Muscle layer of colon (tissue), 2 donors: ENCODE measurements around the gene MYL7.

Experiments
- H3K27ac ChIP-seq: one replicate; pipeline ENCODE4 v1.7.0; 2013; ENCODE audit warnings: low read depth, mild to moderate bottlenecking, low read length, moderate library complexity
- H3K27me3 ChIP-seq, 2 donors: one replicate each; pipeline ENCODE4 v1.7.0; 2013; ENCODE audit warnings: low read length in 2 of 2, mild to moderate bottlenecking in 2 of 2; ENCODE audit not compliant: insufficient read depth in 2 of 2, control insufficient read depth in 1 of 2
- H3K36me3 ChIP-seq: one replicate; pipeline ENCODE4 v1.7.0; 2013; ENCODE audit warnings: mild to moderate bottlenecking, low read length; ENCODE audit not compliant: insufficient read depth
- H3K4me1 ChIP-seq: one replicate; pipeline ENCODE4 v1.7.0; 2013; ENCODE audit warnings: mild to moderate bottlenecking, low read length; ENCODE audit not compliant: insufficient read depth
- H3K4me3 ChIP-seq, 2 donors: one replicate each; pipeline ENCODE4 v1.7.0; 2013; ENCODE audit warnings: low read length in 2 of 2, low read depth in 1 of 2, mild to moderate bottlenecking in 1 of 2, moderate library complexity in 1 of 2
- H3K9ac ChIP-seq: one replicate; pipeline ENCODE4 v1.7.0; 2013; ENCODE audit warnings: low read length
- H3K9me3 ChIP-seq: one replicate; pipeline ENCODE4 v1.7.0; 2013; ENCODE audit warnings: mild to moderate bottlenecking, low read length
- donor health status: abdominal sarcoma.
- donor health status: Adenocarcinoma of cecum.

Gene MYL7

DNA sequence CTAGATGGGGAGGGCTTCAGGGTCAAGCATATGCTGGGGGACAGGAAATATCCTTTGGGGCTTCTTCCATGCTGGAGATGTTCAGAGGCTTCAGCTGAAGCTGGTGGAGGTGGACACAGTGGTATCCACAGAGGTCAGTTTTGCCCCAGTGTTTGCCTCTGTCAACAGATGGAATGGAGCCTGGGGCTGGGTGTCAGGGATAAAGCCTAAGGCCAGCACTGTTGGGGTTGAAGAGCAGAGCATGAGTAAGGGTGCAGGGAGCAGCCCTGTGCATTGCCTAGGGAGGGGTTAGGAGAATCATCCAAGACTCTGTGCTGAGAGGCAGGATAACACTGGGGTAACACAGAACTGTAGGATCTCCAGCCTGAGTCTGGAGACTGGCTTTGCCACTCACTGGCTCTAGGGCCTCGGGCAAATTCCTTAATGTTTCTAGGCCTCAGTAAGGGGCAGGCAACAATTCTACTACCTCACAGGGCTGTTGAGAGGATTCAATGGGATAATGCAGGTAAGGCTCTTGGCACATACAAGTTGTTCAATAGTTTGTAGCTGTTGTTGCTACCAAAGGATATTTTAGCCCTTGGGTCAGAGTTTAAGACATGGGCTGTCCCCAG, 21.8 kb upstream of the MYL7 start:
- no peak overlapping the region for H3K27ac ChIP-seq
- no peaks in the 10 kb centered on the region for H3K4me1 ChIP-seq
- no peaks in the 10 kb centered on the region for H3K36me3 ChIP-seq
- no peaks in the 10 kb centered on the region for H3K27me3 ChIP-seq
- H3K9ac ChIP-seq: no peak overlapping the region
- no peaks in the 10 kb centered on the region for H3K9me3 ChIP-seq
- no peak overlapping the region for H3K4me3 ChIP-seq

DNA sequence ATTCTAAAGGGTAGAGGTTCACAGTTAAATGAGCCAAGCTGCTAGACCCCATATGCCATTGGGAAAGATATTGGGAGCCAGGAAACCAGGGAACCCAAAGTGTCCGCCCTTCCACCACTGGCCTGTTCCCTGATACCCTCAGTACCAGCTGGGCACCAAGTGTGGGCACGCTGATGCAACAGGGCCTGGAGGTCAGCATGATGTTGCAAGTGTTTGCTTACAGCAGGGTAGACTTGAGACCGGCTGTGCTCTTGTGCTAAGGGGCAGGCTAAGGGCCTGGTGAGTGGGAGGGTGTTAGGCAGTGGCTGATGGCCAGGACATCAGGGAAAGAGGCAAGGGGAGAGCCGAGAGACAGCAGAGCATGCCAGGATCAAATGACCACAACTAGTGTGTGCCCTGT, 21.0 kb upstream of the MYL7 start:
- no peak overlapping the region for H3K9ac ChIP-seq

DNA sequence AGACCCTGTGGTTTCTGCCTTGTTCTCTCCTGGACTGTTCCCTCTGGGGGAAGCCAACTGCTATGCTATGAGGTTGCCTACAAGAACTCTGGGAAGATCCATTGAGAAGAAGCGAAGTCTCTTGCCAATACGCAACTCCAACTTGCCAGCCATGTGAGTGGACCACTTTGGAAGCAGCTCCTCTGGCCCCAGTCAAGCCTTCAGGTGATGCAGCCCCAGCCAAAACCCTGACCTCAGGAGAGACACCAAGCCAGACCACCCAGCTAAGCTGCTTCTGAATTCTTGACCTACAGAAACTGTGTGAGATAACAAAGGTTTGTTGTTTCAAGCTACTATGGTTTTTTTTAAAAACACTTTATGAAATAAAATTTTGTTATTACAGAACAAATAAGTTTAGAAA, 20.2 kb upstream of the MYL7 start:
- Histone ChIP-seq H3K27ac (no peak overlapping the region), H3K27me3 (no peaks in the 10 kb centered on the region), H3K4me1 (no peaks in the 10 kb centered on the region), H3K4me3 (no peak overlapping the region), H3K9ac (no peak overlapping the region), H3K9me3 (no peaks in the 10 kb centered on the region), H3K36me3 (no peaks in the 10 kb centered on the region)

More for the DNA sequence above, 21.0 kb upstream of the MYL7 start:
- Histone ChIP-seq H3K4me3 (no peak overlapping the region), H3K36me3 (no peaks in the 10 kb centered on the region), H3K27me3 (no peaks in the 10 kb centered on the region), H3K9me3 (no peaks in the 10 kb centered on the region), H3K27ac (no peak overlapping the region), H3K4me1 (no peaks in the 10 kb centered on the region)

DNA sequence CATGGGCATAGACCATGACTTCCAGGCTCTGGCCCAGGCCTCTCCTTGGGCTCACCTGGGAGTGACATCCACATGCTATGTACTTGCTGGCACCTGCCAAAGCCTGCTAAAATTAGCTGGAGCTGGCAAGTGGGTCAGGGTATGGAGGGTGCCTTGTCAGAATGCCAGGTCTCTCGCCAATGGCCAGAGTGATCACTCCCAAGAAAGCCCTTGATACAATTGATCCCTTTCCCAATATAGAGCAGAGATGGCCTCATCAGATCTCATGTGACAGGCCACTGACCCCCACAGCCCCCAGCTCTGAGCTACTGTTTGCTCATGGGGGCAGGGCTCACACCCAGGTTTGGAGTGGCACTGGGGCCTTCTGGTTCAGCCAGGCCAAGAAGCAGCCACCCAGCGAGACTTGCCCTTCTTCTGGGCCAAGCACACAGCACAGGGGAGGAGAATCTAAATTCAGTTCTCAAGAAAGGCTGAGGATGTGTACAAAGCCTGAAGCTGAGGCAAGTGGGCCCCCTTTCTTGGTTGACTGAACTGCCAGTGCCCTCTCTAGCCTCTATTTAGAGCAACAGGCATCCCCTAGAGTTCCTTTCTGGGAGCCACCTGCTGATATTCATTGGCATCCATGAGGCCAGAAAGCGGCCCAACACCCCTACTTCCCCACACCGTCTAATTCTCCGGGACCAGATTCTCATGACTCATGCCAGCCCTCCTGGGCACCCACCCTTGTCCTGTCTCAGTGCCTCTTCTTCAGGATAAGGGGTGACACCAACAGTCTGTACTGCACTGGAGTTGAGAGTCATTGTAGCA, 18.9 kb upstream of the MYL7 start:
- Histone ChIP-seq H3K27ac (no peak overlapping the region), H3K36me3 (no peaks in the 10 kb centered on the region), H3K9me3 (no peaks in the 10 kb centered on the region), H3K4me1 (no peaks in the 10 kb centered on the region), H3K4me3 (no peak overlapping the region), H3K9ac (no peak overlapping the region), H3K27me3 (no peaks in the 10 kb centered on the region)

DNA sequence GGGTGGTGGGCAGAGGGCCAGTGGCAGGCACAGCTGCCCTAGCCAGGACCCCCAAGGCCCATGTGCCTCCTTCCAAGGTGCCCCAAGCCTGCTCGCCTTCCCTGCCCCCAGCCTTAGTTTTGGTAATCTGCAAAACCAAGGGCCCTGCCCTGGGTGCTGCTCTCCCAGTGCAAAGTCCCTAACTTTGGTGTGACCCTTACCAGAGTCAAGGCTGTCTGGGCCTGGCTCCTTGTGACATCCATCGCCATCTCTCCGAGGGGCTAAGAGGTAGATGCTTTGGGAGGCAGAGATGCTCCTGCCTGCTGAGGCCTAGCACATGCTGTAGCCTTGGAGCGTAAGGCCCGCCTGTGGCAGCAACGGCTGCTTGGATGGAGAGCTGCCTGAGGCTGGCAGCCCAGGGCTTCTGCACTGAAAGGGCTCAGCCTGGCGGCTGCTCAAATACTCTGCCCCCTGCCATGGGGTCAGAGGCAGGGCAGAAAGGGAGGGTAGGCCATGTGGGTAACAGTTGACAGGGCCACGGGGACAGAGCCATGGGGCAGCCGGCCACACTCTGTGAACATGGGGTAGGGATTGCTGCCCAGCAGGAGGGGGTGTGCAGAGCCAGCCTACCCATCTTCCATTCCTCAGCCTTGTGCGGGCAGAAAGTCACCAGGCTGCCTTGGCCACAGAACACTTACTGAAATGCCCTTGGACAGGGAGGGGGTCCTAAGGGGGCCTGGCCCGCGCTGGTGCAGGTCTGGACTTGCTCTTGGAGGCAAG, 17.9 kb upstream of the MYL7 start:
- no peak overlapping the region for H3K4me3 ChIP-seq
- H3K9me3 ChIP-seq: no peaks in the 10 kb centered on the region
- H3K27ac ChIP-seq: no peak overlapping the region
- H3K36me3 ChIP-seq: no peaks in the 10 kb centered on the region
- H3K4me1 ChIP-seq: no peaks in the 10 kb centered on the region
- H3K9ac ChIP-seq: no peak overlapping the region
- H3K27me3 ChIP-seq: no peaks in the 10 kb centered on the region

DNA sequence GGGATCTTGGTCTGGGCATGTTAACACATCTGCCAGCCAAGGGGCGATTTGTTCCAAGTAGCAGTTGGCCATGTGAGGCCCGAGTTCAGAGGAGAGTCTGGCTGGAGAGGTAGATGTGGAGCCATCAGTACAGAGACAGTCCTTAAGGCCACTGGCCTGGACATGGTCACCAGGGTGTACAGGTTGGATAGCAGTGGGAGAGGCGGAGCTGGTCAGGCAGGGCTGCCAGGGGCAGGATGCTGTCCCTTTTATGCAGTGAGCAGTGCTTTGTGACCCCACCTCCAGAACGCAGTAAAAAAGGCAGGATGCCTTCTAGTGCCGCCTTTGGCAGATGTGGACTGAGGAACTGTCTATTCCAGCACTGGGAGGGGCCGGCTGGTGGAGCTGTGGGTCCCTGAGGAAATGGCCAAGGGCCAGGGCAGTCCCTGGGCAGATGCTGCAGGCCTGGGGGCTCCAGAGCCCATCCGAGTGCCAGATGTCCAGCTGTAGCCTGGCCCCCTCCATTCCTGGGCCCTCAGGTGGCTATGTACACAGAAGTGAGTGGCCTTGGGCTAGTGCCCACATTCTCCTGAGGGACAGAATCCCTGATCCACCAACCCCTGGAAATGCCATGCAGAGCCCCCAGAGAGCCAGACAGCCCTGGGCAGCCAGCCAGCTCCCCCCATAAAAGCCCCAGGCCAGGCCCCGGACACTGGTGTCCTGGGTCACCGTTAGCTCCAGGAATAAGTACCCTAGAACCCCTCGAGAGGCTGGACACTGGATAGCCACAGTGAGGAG, 17.2 kb upstream of the MYL7 start:
- Histone ChIP-seq H3K9me3 (no peaks in the 10 kb centered on the region), H3K27me3 (no peaks in the 10 kb centered on the region), H3K9ac (no peak overlapping the region), H3K27ac (no peak overlapping the region), H3K4me3 (no peak overlapping the region), H3K36me3 (no peaks in the 10 kb centered on the region), H3K4me1 (no peaks in the 10 kb centered on the region)

DNA sequence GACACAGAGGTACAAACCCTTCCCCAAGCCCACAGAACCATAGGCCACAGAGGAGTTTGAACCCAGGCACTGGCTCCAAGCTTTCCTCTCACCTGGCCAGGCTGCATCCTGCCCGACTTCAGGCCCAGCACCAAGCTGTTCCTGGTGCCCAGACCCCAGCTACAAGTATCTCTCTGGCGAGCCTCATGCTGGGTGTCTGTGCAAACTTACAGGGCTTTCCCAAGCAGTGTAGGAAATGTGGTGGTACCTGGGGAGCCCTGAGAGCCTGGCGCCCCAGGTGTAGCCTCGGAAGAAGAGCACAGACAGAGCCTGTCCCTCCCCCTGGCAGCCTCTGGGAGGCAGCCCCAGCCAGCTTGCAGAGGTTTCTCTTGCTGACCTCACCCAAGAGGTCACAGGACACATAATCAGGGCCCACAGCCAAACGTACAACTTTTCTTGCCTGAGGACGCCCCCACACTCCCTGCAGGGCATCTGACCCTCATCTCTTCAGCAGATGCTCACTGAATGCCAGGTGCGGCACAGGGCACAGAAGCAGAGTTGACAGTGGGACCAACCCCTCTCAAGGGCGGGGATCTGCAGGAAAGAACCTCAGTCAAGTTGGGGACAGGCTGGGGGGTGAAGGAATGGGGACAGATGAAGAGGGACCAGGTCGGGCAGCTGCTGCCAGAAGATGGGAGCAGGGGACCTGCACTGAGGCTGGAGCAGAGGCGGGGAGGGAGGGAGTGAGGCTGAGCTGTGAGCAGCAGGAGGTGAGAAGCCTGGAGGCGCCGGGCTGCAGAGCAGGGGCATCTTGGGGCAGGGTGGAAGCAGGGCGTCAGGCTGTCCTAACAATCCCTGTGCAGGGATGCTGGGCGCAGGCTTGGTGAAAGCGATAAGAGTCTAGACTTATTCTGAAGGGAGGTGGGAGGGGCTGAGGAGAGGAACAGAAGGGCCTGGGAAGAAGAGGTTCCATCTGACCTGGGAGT, 16.3 kb upstream of the MYL7 start:
- Histone ChIP-seq H3K36me3 (no peaks in the 10 kb centered on the region), H3K4me3 (no peak overlapping the region), H3K27ac (no peak overlapping the region), H3K9me3 (no peaks in the 10 kb centered on the region), H3K9ac (no peak overlapping the region), H3K4me1 (no peaks in the 10 kb centered on the region), H3K27me3 (no peaks in the 10 kb centered on the region)

DNA sequence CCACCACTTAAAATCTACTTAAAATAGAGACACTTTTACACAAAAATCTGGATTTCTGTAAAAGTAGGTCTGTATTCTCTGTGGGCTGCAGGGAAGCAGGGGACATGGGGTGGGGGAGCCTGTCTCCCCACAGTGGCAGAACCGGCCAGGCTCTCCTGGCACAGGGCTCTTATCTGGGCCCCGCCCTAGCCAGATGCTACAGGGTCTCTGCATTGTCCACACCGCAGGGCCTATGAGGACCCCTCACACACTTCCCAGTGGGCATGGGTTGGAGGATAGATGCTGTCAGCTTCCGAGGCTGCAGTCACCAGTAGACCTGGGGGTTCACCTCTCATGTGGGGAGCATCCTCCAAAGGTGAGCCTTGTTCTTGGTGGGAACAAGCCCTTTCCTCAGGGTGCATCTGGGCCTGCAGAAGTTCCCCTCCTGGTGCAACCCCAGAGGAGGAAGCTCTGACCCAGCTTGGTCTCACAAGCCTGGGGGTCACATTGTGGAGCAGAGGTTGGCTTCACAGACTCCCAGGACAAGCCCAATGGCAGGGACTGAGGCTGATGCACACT, 15.4 kb upstream of the MYL7 start:
- H3K27me3 ChIP-seq: no peaks in the 10 kb centered on the region
- H3K9ac ChIP-seq: no peak overlapping the region
- H3K36me3 ChIP-seq: no peaks in the 10 kb centered on the region
- no peaks in the 10 kb centered on the region for H3K4me1 ChIP-seq
- H3K9me3 ChIP-seq: no peaks in the 10 kb centered on the region
- H3K27ac ChIP-seq: no peak overlapping the region
- H3K4me3 ChIP-seq: no peak overlapping the region

DNA sequence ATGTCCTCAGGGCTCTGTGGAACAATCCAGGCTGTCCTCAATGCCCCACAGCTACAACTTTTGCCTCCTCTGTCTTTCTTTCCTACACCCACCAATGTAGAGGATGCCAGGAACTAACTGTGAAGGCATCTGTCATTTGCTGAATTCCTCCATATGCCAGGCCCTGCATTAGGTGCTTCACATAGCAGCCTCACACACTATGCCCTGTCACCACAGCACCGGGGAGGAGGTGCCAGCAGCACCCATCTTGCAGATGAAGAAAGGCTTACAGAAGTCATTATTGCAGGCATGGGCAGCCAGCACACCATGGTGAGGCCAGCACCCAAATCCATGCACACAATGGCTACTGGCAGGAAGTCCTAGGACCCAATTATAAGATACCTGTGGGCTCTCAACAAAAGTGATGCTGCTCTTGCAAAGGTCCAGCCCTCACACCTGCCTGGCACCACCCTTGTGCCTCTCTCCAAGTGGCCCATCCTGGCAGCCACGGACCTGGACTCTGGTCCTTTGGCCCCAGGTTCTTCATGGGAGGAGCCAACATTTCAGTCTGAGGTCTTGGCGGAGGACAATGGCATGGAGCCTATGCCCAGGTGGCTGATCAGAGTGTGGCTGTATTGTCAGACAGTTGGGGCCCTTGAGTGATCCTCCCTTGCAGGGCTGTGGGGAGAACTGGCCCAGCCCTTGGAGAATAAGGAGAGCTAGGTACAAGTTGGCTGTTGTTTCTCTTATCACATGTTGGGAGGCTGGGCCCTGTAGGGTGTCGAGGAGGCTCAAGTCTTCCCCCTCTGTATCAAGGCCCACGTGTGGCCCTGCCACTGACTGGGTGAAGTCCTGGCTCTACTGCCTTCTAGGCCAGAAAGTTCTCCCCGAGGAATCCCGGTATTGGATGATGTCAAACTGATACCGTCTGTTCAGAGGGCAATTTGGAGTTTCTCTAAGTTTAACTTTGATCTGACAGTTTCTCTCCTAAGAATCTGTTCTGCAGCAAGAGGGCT, 14.4 kb upstream of the MYL7 start:
- Histone ChIP-seq H3K9ac (no peak overlapping the region), H3K27ac (no peak overlapping the region), H3K4me3 (no peak overlapping the region), H3K9me3 (no peaks in the 10 kb centered on the region), H3K36me3 (no peaks in the 10 kb centered on the region), H3K4me1 (no peaks in the 10 kb centered on the region), H3K27me3 (no peaks in the 10 kb centered on the region)
